ENCODE measurements around the gene FAAP20. TPM values are rescaled to one million over a fixed set of nuclear protein-coding genes. Genes with fewer than 3 reads are reported as not detected.
A peak's percentile ranks its signal among the peaks of the same experiment; 100 is the strongest.

The FAAP20 gene
- total RNA-seq, 1 experiment from 2014 or later = 119 TPM

DNA sequence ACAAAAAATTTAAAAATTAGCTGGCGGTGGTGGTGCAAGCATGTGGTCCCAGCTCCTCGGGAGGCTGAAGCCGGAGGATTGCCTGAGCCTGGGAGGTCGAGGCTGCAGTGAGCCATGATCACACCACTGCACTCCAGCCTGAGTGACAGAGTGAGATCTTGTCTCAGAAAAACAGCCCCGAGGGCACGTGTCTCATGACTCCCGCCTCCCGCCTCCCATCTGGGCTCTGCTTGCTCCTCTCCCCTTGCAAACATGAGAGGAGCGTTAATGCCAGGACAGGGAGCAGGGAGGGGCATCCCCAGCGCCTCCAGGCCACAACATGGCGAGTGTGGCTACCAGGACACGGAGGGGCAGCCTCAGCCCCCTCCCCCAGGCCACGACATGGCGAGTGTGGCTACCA lies 28.3 kb downstream of the FAAP20 start:
- Histone ChIP-seq H2BK120ac (ENCODE audit: low read depth, low read length, poor library complexity, severe bottlenecking) (no peak overlapping the region), H2BK20ac (ENCODE audit: low read depth, low read length, poor library complexity, severe bottlenecking) (no peak overlapping the region), H3K14ac (ENCODE audit: insufficient read depth, low read length) (no peak overlapping the region), H3K18ac (ENCODE audit: insufficient read length, low read depth, low read length) (no peak overlapping the region), H3K79me2 (ENCODE audit: insufficient read depth, low read length) (no peaks in the 10 kb centered on the region), H3K27me3 (ENCODE audit: insufficient read depth, low read length) (no peaks in the 10 kb centered on the region), H3K27ac (ENCODE audit: insufficient read length, low read depth, low read length) (no peak overlapping the region), H2AFZ (ENCODE audit: low read length) (no peak overlapping the region), H3K79me1 (ENCODE audit: insufficient read depth, low read depth, low read length, poor library complexity, severe bottlenecking) (no peaks in the 10 kb centered on the region), H3K4me2 (ENCODE audit: insufficient read depth, insufficient read length, low read length) (no peak overlapping the region), H2BK5ac (ENCODE audit: insufficient read length, low read length) (no peak overlapping the region), H3K4me1 (ENCODE audit: insufficient read depth, low read length) (no peaks in the 10 kb centered on the region), H3K4ac (ENCODE audit: low read depth, low read length) (no peak overlapping the region), H2BK15ac (ENCODE audit: low read depth, low read length) (no peak overlapping the region), H3K23ac (ENCODE audit: insufficient read length, low read depth, low read length) (no peak overlapping the region), H4K91ac (ENCODE audit: insufficient read length, low read depth, low read length) (no peak overlapping the region), H3K23me2 (ENCODE audit: insufficient read length, low read depth, low read length, poor library complexity, severe bottlenecking) (no peaks in the 10 kb centered on the region), H3K9ac (ENCODE audit: extremely low read depth, insufficient read length, low read length) (no peak overlapping the region), H4K5ac (ENCODE audit: insufficient read length, low read depth, low read length) (no peak overlapping the region), H2AK5ac (ENCODE audit: insufficient read length, low read length) (no peak overlapping the region), H3K56ac (ENCODE audit: insufficient read length, low read depth, low read length) (no peak overlapping the region), H4K8ac (replicated peaks; ENCODE audit: insufficient read length, low read depth, low read length) (no peak overlapping the region), H4K20me1 (ENCODE audit: control insufficient read depth, insufficient read depth, insufficient read length) (no peaks in the 10 kb centered on the region), H2BK12ac (ENCODE audit: insufficient read length, low read depth, low read length) (no peak overlapping the region), H3K9me3 (ENCODE audit: control insufficient read depth, low read depth, low read length) (no peaks in the 10 kb centered on the region), H3T11ph (ENCODE audit: low read length) (no peak overlapping the region)
- Mint-ChIP-seq H3K27me3 (ENCODE audit: low read depth) (no peaks in the 10 kb centered on the region), H3K27ac (0 out of 7 replicates have a peak overlapping the region, but pooled peaks of 2 of the 3 experiments have one; percentile 3 to 49), H3K4me3 (no peak overlapping the region), H3K36me3 (ENCODE audit: insufficient read depth in 1 of 3, low read depth in 3 of 3) (peaks cover 7 to 29% (median 22%) of the 10 kb centered on the region in 3 experiments), H3K9me3 (no peaks in the 10 kb centered on the region), H3K4me1 (peaks cover 0 to 8% of the 10 kb centered on the region in 2 experiments; a peak in 2 of 4 replicates)
- TF ChIP-seq, protein P1, sequence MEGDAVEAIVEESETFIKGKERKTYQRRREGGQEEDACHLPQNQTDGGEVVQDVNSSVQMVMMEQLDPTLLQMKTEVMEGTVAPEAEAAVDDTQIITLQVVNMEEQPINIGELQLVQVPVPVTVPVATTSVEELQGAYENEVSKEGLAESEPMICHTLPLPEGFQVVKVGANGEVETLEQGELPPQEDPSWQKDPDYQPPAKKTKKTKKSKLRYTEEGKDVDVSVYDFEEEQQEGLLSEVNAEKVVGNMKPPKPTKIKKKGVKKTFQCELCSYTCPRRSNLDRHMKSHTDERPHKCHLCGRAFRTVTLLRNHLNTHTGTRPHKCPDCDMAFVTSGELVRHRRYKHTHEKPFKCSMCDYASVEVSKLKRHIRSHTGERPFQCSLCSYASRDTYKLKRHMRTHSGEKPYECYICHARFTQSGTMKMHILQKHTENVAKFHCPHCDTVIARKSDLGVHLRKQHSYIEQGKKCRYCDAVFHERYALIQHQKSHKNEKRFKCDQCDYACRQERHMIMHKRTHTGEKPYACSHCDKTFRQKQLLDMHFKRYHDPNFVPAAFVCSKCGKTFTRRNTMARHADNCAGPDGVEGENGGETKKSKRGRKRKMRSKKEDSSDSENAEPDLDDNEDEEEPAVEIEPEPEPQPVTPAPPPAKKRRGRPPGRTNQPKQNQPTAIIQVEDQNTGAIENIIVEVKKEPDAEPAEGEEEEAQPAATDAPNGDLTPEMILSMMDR (conservative IDR thresholded peaks at IDR 0.05) = no peak
- no CpG with 5 or more reads among the region's 14 CpGs for WGBS (ENCODE audit: extremely low coverage, insufficient read length, low lambda C conversion rate)
- no peak for DNase-seq

Data from H9 (cell line).